Mammary epithelial cell (primary cell): Measurements from ENCODE around the gene SYTL1.

ENCODE experiments used
- CTCF ChIP-seq, 2 donors: IDR thresholded peaks in 1 of 2; conservative IDR thresholded peaks in 1 of 2; 2 replicates each; pipeline ENCODE4 v1.5.1; 2011 to 2012; ENCODE audit warnings: inconsistent platforms in 2 of 2, low read length in 2 of 2, mild to moderate bottlenecking in 2 of 2, control low read depth in 1 of 2, low read depth in 1 of 2; ENCODE audit not compliant: insufficient read depth in 1 of 2; ENCODE audit errors: extremely low read depth in 1 of 2
- EZH2 ChIP-seq: IDR thresholded peaks from 2 replicates; pipeline ENCODE4 v1.6.1; 2012; ENCODE audit warnings: low read length, inconsistent platforms, borderline replicate concordance

- TF ChIP-seq CTCF (conservative IDR thresholded peaks at IDR 0.05 in 1 of 2, IDR thresholded peaks at IDR 0.05 in 1 of 2; ENCODE audit: extremely low read depth in 1 of 2, insufficient read depth in 1 of 2, low read depth in 1 of 2, low read length in 2 of 2): no peak
- TF ChIP-seq EZH2: no peak
These were observed 6.1 kb upstream of the SYTL1 start for GRCh38 chr1:27335506-27336422.
